T-helper 9 cell (primary cell): ENCODE results near the gene PFKFB3.
"Not testable (repeated sequence)": the region's sequence is repeated elsewhere in the genome, so short reads cannot be mapped to it uniquely, and the experiment has no call there.

Experiments used
- DNase-seq: peaks from one replicate; pipeline ENCODE4 v3.0.0-alpha.2; 2020

The PFKFB3 gene

DNA sequence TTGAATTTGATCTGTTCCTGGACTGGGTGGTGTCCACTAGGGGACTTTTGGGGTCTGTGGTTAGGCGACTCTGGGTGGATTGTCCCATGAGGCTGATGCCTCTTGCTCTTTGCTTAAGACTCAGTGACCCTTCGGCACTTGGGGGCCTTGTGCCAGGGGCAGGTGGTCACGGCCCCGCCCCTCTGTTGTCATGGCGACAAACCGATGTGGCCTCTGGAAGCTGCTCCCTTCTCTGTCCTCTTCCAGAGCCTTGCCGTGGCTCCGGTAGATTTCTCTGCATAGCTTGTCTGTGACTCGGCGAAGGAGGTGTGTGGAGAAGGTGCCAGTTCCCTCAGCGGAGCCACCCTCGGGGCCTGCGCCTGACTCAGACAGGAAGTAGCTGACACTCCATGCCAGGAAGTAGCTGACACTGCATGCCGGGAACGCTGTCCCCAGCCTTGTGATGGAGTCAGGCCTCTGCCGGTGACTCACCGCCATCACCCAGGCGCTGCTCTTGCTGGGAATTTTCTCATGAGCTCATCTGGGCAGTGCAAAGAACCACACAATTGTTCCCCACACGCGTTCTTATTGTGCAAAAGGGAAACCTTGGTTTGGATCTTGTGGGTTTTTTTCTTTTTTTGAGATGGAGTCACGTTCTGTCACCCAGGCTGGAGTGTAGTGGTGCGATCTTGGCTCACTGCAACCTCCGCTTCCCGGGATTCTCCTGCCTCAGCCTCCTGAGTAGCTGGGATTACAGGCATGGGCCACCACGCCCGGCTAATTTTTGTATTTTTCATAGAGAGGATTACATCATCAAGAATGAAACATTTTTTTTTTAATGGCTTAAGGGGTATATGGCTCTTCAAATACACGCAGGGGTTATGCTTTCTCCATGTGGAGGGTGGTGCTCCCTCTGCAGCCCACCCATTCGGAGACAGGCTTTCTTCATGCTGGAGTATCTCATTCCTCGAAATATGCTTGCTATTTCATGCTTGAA is 72.6 kb downstream of the PFKFB3 start:
- DNase-seq: peak; percentile 85

DNA sequence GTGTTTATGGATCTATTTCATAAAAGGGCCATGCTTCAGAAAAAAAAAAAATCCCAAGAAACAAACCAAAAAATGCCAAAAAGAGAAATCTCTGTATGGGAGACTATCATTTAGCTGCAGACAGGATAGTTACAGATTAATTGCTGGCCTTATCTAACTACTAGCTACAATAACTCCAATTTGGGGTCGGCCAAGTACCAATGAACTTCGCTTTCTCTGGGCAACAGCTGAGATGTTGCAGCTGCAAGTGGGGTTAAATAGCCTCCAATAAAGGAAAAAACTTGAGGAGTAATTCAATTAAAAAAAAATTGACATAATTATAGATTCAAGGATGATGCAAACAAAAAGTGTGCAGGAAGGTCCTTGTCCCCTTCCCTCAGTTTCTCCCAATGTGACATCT is 73.6 kb downstream of the PFKFB3 start:
- no peak for DNase-seq

DNA sequence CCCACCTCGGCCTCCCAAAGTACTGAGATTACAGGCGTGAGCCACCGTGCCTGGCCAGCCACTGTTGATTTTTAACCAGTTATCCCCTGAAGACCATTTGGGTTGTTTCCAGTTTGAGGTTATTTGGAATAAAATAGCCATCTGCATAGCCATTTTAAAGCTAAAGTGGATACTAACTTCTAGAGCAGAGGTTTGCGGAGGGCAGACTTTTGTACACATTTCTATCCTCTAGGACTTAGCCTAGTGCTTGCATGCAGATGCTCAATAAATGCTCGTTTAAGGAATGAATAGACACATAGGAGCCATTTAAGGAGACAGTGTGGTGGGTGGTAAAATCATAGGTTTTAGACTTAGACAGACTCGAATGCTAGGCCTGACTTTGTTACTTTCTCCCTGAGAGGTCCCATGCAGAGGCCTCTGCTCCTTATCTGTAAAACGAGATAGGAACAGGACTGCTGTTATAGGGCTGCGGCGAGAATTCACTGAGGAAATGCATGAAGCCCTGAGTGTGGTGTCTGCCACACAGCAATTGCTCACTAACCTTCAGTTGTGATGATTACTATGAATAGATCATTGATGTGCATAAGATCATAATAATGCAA is 75.9 kb downstream of the PFKFB3 start:
- DNase-seq: no peak

DNA sequence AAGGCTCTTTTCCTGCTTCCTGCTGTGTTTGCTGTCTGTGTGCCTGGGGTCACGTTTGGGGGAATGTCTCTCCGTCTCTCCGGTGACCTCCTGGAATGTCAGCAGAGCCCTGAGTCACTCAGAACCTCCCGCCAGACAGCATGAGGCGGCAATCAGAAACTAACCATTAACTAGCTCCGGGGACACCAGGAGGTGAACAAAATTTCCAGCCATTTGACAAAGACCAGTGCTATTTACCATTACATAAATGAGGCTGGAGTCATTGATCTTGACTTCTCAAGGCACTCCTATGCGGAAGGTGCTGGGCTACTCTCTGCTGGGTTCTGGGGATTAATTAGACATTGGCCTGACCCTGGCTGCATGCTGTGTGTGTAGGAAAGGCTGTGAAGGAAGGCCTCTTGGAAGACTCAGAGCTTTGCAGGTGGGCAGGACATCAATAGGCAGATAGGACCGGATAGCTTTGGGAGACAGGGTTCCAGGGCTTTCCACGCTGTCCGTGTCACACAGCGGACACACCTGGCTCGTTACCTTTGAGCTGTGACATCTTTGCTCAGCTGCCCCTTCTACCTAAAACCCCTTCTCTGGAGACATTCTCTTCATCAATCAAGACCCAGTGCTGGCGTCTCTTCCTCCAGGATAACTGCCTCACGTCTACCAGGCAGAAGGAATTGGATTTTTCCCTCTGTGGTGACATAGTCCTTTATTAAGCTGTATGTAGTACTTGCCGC is 77.0 kb downstream of the PFKFB3 start:
- DNase-seq: no peak

DNA sequence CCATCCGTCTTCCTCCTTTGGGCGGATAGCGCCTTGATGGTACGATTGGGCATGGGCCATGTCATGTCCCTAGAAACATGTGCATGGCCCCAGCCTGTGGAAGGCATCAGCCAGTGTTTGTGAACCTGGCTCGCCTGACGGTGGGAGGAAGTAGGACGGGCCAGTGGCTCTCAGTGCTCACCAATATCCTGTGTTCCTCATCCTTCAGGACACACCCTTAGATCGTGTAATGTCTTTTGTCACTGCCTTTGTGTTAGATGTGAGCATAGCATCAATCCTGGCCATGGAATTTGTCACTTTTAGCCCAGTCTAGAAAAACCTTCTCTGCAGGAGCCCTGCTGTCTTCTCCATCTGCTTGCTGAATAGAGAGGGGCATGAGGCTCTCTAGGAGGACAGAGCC is 77.6 kb downstream of the PFKFB3 start:
- DNase-seq: no peak

DNA sequence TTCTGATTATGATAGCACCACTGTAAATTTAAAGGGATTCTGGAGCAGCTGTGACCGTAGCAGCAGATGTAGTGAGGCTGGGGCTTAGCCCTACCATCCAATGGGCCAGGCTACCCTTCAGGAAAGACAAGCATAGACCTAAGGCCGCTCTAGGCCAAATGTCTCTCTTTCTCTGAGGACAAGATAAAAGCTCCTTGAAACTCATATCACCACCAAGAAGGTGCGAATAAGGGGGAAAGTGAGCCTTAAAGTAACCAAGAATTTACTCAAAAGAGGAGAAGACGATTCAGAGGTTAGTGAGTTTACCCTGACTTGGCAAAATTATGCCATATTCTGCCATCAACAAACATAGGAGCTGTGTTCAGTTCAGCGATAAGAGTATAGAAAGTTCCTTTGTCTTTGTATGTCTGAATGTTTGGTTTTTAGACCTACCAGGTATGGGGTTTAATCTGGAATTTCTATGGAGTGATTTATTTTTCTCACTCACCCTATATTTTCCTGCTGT is 79.8 kb downstream of the PFKFB3 start:
- DNase-seq: no peak

DNA sequence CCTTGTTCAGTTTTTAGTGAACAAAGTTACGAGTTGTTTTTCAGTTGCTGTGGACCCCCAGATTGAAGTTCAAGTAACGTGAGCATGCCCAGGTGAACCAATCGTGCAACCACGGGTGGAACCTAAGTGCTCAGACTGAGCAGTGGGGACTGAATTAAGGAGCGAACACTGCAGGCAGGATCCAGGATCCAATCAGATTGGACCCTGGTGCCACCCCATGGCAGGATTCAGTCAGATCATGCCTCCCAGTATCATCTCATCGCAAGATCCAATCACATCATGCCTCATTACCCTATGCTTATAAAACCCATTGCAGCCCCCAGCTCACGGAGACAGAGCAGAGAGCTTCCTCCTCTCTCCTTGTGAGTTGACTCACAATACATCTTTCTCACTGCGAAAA is 80.9 kb downstream of the PFKFB3 start:
- DNase-seq: no peak

DNA sequence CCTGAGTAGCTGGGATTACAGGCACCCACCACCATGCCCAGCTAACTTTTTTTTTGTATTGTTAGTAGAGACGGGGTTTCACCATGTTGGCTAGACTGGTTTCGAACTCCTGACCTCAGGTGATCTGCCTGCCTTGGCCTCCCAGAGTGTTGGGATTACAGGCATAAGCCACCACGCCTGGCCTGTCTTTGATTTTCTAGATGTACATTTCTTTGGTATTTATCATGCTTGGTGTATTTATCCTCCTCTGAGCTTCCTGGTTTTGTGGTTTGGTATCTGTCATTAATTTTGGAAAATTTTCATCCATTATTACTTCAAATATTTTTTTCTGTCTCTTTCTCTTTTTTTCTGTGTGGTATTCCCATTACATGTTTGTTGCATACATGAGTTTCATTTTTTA is 87.9 kb downstream of the PFKFB3 start:
- not testable (repeated sequence) for DNase-seq

DNA sequence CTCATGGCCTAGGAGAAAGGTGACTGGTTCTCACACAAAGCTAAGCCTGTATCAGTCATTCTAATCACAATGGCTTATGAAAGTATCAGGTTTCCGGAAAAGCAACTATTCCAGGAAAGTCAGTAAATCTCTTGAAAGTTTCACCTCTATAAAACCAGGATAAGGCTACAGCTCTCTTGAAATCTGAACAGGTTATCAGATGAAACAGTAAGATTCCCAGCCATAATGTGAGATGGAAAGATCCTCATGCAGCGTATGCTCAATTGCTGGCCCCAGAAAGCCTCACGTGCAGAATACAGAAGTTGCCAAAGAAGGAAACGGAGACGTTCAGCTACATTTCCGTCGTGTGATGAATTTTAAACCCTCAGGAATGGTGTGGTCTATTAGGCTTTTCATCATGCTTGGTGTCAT is 90.0 kb downstream of the PFKFB3 start:
- DNase-seq: no peak

DNA sequence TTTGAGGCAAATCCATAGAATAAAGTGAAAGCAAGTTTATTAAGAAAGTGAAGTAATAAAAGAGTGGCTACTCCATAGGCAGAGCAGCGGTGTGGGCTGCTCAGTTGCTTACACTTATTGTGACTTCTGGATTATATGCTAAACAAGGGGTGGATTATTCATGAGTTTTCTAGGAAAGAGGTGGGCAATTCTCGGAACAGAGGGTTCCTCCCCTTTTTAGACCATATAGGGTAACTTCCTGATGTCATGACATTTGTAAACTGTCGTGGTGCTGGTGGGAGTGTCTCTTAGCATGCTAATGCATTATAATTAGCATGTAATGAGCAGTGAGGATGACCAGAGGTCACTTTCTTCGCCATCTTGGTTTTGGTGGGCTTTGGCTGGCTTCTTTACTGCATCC is 93.7 kb downstream of the PFKFB3 start:
- not testable (repeated sequence) for DNase-seq

DNA sequence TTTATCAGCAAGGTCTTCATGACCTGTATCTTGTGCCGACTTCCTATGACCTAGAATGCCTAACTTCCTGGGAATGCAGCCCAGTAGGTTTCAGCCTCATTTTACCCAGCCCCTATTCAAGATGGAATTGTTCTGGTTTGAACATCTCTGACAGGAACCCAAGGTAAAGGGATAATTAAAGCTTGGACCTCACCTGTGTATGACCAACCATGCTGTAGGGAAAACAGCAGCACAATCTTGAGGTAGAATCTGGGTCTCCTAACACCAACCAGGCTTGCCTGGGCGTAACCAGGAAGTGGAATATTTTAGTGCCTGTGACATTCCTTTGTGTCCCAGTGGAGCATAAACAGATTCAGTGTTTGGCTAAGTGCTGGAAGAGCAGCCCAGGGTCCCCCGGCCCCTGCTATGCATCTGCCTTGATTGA is 94.1 kb downstream of the PFKFB3 start:
- no peak for DNase-seq

DNA sequence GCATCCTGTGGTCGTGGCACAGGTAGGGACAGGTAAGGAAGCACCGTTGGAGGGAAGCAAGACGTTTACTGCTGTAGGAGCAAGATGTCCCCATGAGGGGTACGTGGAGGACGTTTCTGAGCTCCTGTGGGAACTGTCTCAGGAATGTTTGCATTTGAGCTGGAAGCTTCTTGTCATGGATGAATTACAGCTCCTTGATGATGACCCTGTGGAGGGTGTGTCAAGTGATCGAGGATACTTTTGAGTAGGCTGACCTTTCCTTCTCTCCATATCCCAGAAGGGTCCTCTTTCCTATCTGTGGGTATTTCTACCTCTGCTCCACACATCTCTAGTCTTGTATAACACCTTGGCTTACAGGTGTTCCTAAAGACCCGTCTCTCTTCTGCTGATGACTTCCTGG is 94.8 kb downstream of the PFKFB3 start:
- DNase-seq: no peak

DNA sequence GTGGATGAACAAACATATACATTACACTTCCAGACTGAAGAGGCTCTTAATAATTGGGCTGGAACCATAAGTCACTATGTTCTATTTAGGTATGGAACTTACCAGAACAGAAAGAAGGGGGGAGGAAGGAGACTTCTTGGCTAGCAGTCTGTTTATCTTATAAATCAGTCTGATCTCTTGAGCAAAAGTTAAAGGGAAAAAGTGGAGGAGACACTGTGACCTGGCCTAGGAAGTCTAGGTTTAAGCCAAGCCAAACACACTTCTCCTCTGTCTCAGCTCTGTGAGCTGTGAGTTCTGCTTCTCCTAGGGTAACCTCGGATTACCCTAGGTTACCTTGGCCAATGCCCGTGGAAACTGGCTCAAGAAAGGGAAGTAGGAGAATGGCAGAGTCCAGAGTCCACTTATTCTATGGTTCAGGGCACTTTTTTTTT is 95.2 kb downstream of the PFKFB3 start:
- DNase-seq: no peak

DNA sequence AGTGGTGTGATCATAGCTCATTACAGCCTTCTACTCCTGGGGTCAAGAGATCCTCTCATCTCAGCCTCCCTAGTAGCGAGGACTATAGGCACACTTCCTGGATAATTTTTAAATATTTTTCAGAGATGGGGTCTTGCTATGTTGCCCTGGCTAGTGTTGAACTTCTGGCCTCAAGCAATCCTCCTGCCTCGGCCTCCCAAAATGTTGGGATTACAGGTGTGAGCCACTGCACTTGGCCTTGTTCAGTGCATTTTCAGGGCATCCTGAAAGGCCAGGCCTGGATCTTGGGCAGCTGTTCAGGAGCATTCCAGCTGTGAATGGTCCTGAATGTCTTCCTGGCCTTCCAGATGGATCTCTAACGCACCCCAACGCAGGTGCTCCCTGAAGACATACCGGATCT is 95.7 kb downstream of the PFKFB3 start:
- DNase-seq: no peak

DNA sequence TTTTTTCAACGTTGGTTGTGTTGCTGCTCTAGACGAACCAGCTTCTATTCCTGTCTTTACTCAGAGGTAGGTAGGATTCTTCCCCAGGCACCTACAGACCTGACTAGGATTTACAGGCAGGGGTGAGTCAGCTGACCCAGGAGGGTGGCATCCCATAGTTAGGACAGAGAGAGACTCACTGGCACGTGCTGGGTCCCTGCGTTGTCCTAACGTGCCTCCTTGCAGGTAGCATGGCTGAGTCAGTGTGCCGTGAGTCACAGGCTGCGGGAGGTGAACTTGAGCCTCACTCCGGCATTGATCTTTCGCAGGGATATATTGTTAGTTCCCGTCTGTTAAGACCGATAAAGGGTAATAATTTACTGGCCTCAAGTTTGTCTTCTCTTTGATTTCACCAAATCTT is 96.5 kb downstream of the PFKFB3 start:
- DNase-seq: no peak

DNA sequence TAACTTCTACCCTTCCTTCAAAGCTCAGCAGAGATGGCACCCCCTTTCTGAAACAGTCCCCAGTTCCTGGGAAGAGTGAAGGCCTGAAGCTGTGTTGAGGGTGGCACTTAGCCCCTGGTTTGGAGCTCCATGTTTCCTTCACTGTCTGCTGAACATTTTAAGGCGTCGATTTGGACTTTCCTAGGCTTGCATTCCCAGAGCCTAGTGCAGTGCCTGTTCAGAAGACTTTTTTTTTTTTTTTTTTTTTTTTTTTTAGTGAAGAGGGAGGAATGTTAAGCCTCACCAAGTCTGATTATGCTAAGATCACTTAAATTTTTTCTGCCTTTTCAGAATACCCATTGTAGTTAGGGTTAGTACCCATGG is 97.0 kb downstream of the PFKFB3 start:
- DNase-seq: no peak

DNA sequence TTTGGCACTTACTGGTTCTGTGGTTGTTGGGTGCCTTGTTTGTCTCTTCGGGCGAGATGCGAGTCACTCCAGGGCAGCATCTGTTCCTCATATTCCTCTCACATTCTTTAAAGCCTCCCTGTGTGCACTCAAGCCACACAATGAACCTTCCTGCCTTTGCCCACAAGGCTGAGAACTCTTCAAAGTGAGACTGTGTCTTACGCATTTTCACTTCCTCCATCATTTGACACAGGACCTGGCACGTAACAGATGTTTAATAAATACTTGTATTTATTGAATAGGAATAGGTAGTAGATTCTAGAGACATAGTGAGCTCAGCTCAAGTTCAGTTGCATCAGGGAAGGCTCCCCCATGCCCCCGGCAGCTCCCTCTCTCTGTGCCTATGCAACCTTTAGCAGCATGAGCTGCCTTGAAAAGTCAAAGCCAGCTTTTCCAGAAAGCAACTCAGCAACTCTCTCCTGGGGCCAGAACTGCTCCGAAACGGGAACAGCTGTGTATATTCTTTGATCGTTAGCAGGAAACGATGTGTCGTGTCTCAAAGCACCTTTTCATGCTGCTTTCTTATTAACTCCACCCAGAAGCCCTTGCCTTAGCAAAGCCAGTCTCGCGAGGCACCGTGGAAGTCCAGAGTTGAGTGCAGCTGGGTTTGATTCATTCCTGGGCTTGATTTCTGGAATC is 97.5 kb downstream of the PFKFB3 start:
- DNase-seq: peak; percentile 17

DNA sequence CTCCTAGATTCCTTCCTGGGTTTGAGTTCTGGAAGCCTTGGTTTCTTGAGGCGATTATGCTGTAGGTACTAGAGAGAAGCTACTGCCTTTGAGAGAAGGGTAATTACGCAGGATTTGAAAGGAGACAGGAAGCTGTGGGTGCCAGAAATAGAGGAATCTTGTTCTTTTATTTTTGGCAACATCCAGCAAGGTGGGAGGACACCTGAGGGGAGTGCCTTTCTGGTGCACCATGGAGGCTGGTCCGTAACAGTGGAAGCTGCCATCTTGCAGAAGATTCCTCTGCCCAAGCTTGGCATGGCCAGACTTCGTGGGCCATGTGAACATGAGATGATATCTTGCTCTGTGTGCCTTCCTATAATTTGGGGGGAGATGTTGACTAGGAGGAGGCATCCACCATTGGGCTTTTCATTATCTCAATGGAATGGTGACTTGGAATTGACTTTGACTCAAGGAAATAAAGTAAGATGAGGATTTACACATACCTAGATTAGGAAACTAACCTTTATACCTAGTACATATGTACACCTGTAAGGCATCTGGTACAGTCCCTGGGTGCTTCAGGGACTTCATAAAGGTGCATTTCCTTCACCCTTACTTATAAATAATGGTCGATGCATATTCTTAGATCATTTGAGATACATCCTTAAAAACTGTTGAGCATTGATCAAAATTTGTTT is 98.2 kb downstream of the PFKFB3 start:
- DNase-seq: no peak

DNA sequence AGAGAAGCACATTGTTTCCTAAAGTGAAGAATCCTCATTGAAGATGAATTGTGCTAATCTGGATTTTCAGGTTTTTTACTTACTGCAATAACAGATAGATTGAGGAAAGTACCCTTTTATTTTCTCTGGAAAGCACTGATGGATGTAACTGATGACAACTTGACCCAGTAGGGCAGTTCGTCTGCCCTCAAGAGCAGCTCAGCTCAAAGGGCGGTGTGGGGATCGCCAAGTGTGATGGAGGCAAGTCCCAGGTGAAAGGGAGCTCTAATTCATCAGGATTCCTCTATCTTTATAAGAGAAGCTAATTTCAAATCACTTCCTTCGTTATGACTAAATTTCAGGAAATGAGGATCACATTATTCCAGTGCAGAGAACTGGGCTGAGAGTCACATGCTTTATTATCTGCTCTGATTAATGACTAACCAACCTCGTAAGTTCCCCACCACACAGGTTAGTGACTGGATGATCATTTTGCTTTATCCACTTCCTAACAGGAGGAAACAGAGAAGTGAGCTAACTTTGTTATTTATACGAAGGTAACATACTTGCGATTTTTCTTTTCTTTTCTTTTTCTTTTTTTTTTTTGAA is 98.8 kb downstream of the PFKFB3 start:
- DNase-seq: no peak
